GM18870 (cell line): ENCODE data around the gene ACTR3C.

Experiments
- ATAC-seq: cut with Tn5 transposase; IDR thresholded peaks from one replicate; pipeline ENCODE4 v1.9.1; 2021; ENCODE audit warnings: moderate library complexity; ENCODE audit not compliant: unreplicated experiment

Gene ACTR3C

GRCh38 chr7:150359622-150360362 lies 36.4 kb upstream of the ACTR3C start:
- ATAC-seq, result no peak

- no peak for ATAC-seq
These were observed 35.8 kb upstream of the ACTR3C start for GRCh38 chr7:150358988-150359621.

- ATAC-seq, result no peak
These were observed 35.1 kb upstream of the ACTR3C start for GRCh38 chr7:150358433-150358832.

- ATAC-seq, result no peak
These were observed 34.6 kb upstream of the ACTR3C start for GRCh38 chr7:150357771-150358427.

GRCh38 chr7:150357270-150357669 lies 33.9 kb upstream of the ACTR3C start:
- ATAC-seq, result no peak

- no peak for ATAC-seq
These were observed 33.0 kb upstream of the ACTR3C start for GRCh38 chr7:150356265-150356897.

- no peak for ATAC-seq
These were observed 32.3 kb upstream of the ACTR3C start for GRCh38 chr7:150355666-150356059.

GRCh38 chr7:150351587-150352194 lies 28.3 kb upstream of the ACTR3C start:
- ATAC-seq, result no peak

- ATAC-seq, result no peak
These were observed 23.6 kb upstream of the ACTR3C start for GRCh38 chr7:150346922-150347321.

GRCh38 chr7:150345012-150345411 lies 21.7 kb upstream of the ACTR3C start:
- no peak for ATAC-seq

- no peak for ATAC-seq
These were observed 21.0 kb upstream of the ACTR3C start for GRCh38 chr7:150344299-150344698.

- no peak for ATAC-seq
These were observed 19.9 kb upstream of the ACTR3C start for GRCh38 chr7:150343225-150343624.

- no peak for ATAC-seq
These were observed 18.7 kb upstream of the ACTR3C start for GRCh38 chr7:150342121-150342408.

GRCh38 chr7:150341263-150342120 lies 18.1 kb upstream of the ACTR3C start, which contains the start of gene RARRES2:
RARRES2 (minus strand) TSS chr7:150341629; CDS start chr7:150340609, 1,020 bp downstream.
- ATAC-seq, result no peak

GRCh38 chr7:150340875-150341262 lies 17.5 kb upstream of the ACTR3C start:
- ATAC-seq, result no peak

- no peak for ATAC-seq
These were observed 16.8 kb upstream of the ACTR3C start for GRCh38 chr7:150340024-150340749.

GRCh38 chr7:150339409-150339809 lies 16.1 kb upstream of the ACTR3C start:
- no peak for ATAC-seq

GRCh38 chr7:150338166-150338829 lies 15.0 kb upstream of the ACTR3C start:
- ATAC-seq, result no peak

GRCh38 chr7:150337659-150338081 lies 14.3 kb upstream of the ACTR3C start:
- no peak for ATAC-seq
